ENCODE data around the gene VPS4A.

Gene VPS4A

DNA sequence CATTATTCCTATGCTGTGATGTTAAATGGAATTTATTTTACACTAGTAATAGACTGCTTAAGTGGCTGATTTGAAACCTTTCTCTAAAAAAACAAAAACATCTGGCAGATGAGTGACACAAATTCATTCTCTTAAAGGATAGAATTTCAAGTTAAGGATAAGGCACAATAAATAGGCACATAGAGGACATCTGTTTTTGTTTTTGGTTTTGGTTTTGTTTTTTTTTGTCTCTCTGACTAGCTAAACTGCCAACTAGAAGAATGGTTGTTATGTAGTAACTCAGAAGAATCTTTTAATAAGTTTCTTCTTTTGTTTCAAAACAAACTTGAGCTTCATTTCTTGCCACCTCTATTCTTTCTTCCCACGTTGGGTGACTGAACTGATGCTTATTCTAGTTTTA is 5.1 kb upstream of the VPS4A start (continued):
- no peak for TF ChIP-seq POU6F1 (CRISPR knock-in tag; IDR thresholded peaks at IDR 0.05; ENCODE audit: borderline replicate concordance, low read depth)
- TF ChIP-seq ZFP3 (CRISPR knock-in tag; IDR thresholded peaks at IDR 0.05) = no peak

DNA sequence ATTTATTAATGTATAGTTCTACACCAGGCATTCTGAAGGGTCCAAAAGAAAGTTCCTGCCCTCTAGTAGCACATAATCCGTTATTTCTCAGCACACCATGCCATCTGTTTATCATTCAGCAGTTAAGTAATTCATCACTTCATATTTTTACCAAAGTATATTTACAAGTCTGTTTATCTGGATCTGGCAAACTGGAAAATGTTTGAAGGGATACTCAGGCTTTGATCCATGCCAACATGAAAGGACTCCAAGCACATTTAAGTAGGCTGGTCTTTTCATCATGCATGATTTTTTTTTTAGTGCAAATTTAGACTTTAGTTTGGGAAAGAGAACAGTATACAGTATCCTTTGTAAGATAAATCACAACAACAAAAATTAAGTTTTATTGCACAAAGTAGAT is 4.1 kb upstream of the VPS4A start:
- TF ChIP-seq RARB (CRISPR knock-in tag; IDR thresholded peaks at IDR 0.05) (no peak), SNAI2 (CRISPR knock-in tag; IDR thresholded peaks at IDR 0.05) (no peak), ZFP30 (CRISPR knock-in tag; IDR thresholded peaks at IDR 0.05) (no peak), ARNTL (CRISPR knock-in tag; IDR thresholded peaks at IDR 0.05; ENCODE audit: borderline replicate concordance, low read depth) (no peak), ISL1 (CRISPR knock-in tag; IDR thresholded peaks at IDR 0.05) (no peak), ESRRG (CRISPR knock-in tag; IDR thresholded peaks at IDR 0.05) (no peak), ZNF70 (CRISPR knock-in tag; IDR thresholded peaks at IDR 0.05) (no peak), CSDC2 (CRISPR knock-in tag; IDR thresholded peaks at IDR 0.05) (no peak), TOX (CRISPR knock-in tag; IDR thresholded peaks at IDR 0.05; ENCODE audit: borderline replicate concordance) (no peak), PPARA (CRISPR knock-in tag; IDR thresholded peaks at IDR 0.05; ENCODE audit: borderline replicate concordance) (no peak), ZC3H10 (CRISPR knock-in tag; IDR thresholded peaks at IDR 0.05) (no peak), GLIS3 (CRISPR knock-in tag; IDR thresholded peaks at IDR 0.05) (no peak), ZNF565 (CRISPR knock-in tag; conservative IDR thresholded peaks at IDR 0.05; ENCODE audit: low read depth) (no peak)
- TF ChIP-seq, protein P1, sequence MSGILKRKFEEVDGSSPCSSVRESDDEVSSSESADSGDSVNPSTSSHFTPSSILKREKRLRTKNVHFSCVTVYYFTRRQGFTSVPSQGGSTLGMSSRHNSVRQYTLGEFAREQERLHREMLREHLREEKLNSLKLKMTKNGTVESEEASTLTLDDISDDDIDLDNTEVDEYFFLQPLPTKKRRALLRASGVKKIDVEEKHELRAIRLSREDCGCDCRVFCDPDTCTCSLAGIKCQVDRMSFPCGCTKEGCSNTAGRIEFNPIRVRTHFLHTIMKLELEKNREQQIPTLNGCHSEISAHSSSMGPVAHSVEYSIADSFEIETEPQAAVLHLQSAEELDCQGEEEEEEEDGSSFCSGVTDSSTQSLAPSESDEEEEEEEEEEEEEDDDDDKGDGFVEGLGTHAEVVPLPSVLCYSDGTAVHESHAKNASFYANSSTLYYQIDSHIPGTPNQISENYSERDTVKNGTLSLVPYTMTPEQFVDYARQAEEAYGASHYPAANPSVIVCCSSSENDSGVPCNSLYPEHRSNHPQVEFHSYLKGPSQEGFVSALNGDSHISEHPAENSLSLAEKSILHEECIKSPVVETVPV (CRISPR knock-in tag; IDR thresholded peaks at IDR 0.05) = no peak
- TF ChIP-seq, protein P2, sequence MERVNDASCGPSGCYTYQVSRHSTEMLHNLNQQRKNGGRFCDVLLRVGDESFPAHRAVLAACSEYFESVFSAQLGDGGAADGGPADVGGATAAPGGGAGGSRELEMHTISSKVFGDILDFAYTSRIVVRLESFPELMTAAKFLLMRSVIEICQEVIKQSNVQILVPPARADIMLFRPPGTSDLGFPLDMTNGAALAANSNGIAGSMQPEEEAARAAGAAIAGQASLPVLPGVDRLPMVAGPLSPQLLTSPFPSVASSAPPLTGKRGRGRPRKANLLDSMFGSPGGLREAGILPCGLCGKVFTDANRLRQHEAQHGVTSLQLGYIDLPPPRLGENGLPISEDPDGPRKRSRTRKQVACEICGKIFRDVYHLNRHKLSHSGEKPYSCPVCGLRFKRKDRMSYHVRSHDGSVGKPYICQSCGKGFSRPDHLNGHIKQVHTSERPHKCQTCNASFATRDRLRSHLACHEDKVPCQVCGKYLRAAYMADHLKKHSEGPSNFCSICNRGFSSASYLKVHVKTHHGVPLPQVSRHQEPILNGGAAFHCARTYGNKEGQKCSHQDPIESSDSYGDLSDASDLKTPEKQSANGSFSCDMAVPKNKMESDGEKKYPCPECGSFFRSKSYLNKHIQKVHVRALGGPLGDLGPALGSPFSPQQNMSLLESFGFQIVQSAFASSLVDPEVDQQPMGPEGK (CRISPR knock-in tag; IDR thresholded peaks at IDR 0.05; ENCODE audit: borderline replicate concordance) = no peak
- no peak for ATAC-seq

- ATAC-seq = no peak
Measured at GRCh38 chr16:69307856-69308255, 3.3 kb upstream of the VPS4A start.

More at GRCh38 chr16:69307856-69308255, 3.3 kb upstream of the VPS4A start:
- no peak for TF ChIP-seq RARB (CRISPR knock-in tag; IDR thresholded peaks at IDR 0.05)
- no peak for TF ChIP-seq OSR1 (CRISPR knock-in tag; IDR thresholded peaks at IDR 0.05)
- TF ChIP-seq, protein P2 (CRISPR knock-in tag; IDR thresholded peaks at IDR 0.05; ENCODE audit: borderline replicate concordance) = no peak
- no peak for TF ChIP-seq CREB5 (CRISPR knock-in tag; IDR thresholded peaks at IDR 0.05; ENCODE audit: low read depth)
- no peak for TF ChIP-seq ZNF70 (CRISPR knock-in tag; IDR thresholded peaks at IDR 0.05)
- TF ChIP-seq ZNF565 (CRISPR knock-in tag; conservative IDR thresholded peaks at IDR 0.05; ENCODE audit: low read depth) = no peak
- no peak for TF ChIP-seq GLIS3 (CRISPR knock-in tag; IDR thresholded peaks at IDR 0.05)
- TF ChIP-seq TSHZ2 (CRISPR knock-in tag; IDR thresholded peaks at IDR 0.05) = no peak
- TF ChIP-seq ZC3H10 (CRISPR knock-in tag; IDR thresholded peaks at IDR 0.05) = no peak
- TF ChIP-seq, protein P1 (CRISPR knock-in tag; IDR thresholded peaks at IDR 0.05) = no peak
- TF ChIP-seq POU6F1 (CRISPR knock-in tag; IDR thresholded peaks at IDR 0.05; ENCODE audit: borderline replicate concordance, low read depth) = no peak
- TF ChIP-seq ZFP30 (CRISPR knock-in tag; IDR thresholded peaks at IDR 0.05) = no peak
- no peak for TF ChIP-seq ZFP3 (CRISPR knock-in tag; IDR thresholded peaks at IDR 0.05)
- TF ChIP-seq TCF4 (CRISPR knock-in tag; IDR thresholded peaks at IDR 0.05; ENCODE audit: borderline replicate concordance) = no peak
- no peak for TF ChIP-seq CSDC2 (CRISPR knock-in tag; IDR thresholded peaks at IDR 0.05)
- TF ChIP-seq ZNF8 (CRISPR knock-in tag; IDR thresholded peaks at IDR 0.05) = no peak
